SK-N-DZ (cell line): ENCODE data around the gene BRICD5.

Experiments
- DNase-seq: peaks from one replicate; pipeline ENCODE4 v3.0.0-alpha.2; 2015; ENCODE audit warnings: low spot score

The BRICD5 gene

DNA sequence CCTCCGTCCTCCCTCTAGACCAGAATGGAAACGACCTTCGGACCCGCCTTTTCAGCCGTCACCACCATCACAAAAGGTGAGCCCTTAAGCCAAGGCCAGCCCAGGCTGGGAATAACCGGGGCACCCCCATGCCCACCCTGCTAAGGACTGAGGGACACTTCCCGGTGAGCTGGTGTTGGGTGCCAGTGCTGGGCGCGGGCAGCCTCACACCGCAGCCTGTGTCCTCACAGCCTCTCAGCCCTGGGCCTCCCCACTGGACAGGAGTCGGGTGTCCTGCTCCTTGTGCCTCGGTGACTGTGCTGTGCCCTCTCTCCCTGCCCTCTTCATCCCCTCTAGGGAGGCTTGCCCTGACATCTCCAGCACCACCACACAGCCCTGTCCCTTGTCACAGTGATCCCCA is 44.8 kb downstream of the BRICD5 start:
- no peak for DNase-seq

DNA sequence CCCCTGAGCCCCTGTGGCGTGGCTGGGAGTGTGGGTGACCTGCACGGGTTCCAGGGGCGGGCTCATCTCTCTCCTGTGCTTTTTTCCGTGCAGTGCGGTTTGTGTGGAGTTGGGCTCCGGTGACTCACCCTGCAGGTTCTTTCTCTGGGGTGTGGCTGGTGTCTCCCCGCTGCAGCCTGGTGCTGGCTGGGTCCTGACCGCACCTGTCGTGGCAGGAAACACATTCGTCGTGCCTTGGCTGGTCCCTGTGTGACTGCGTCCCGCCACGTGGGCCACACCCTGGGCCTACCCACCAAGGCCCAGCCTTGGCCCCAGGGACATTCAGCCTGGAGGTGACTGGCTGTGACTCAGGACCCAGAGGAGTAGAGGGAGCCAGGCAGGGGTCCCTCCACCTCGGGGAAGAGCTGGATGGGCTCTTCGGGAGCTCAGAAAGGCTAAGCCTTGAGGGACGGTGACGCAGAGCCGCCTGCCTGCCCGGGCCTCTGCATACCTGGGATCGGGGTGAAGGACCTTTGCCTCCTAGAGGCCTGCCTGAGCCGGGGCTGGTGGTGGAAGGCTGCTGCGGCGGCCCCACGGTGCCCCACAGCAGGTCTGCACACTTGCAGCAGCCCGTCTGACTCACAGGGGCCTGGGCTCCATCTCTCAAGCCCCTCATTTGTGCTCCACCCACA is 47.3 kb downstream of the BRICD5 start:
- DNase-seq: no peak

GRCh38 chr16:2162676-2163118 is 48.0 kb downstream of the BRICD5 start:
- no peak for DNase-seq

DNA sequence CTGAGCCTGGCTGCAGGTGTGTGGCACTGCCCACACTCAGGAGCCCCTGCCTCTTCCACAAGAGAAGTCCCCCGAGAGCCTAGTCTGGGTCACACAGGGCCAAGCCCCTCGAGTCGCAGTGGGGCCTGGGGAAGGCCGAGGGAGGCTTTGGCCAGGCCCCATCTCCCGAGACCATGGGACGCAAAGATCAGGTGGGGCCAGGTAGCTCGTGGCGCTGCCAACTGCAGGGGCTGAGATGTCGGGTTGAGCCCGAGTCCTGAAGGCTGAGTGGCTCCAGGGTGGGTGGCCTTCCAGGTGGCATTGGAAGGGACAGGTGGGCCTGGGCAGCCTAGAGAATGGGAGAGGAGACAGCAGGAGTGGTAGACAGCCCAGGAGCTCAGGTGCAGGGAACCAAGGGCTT is 48.8 kb downstream of the BRICD5 start:
- DNase-seq: no peak

DNA sequence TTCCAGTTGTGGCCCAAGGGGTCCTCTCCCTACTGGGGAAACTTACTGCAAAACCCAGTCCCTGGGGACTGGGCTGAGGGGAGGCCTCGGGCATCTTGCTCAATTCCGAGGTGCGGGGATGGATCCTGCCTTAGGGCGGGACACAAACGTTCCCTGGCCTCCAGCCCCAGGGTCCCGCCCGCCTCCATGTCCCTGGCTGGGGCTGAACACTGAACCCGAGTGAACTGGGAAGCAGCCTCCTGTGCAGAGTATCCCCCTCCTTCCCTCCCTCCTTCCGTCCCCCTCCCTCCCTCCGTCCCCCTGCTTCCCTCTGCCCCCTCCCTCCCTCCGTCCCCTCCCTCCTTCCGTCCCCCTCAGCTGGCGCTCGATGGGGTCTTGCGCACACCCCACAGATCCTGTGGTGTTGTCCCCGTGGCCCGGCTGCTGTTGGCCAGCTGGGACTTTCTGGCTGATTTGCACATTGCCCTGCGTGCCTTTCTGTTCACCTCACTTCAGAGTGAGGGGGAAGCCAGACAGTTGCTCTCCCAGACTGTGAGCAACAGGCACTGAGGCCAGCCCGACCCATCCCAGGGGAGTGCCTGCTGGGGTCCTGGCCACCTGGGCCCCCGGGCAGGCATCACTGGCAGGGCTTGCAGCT is 49.6 kb downstream of the BRICD5 start:
- DNase-seq: no peak
